ENCODE measurements around the gene VANGL1. TPM values are rescaled to one million over a fixed set of nuclear protein-coding genes. Genes with fewer than 3 reads are reported as not detected.

VANGL1 gene
- total and polyA plus RNA-seq, 3 experiments from 2014 or later: 3.0 to 3.3 (median 3.2) TPM

DNA sequence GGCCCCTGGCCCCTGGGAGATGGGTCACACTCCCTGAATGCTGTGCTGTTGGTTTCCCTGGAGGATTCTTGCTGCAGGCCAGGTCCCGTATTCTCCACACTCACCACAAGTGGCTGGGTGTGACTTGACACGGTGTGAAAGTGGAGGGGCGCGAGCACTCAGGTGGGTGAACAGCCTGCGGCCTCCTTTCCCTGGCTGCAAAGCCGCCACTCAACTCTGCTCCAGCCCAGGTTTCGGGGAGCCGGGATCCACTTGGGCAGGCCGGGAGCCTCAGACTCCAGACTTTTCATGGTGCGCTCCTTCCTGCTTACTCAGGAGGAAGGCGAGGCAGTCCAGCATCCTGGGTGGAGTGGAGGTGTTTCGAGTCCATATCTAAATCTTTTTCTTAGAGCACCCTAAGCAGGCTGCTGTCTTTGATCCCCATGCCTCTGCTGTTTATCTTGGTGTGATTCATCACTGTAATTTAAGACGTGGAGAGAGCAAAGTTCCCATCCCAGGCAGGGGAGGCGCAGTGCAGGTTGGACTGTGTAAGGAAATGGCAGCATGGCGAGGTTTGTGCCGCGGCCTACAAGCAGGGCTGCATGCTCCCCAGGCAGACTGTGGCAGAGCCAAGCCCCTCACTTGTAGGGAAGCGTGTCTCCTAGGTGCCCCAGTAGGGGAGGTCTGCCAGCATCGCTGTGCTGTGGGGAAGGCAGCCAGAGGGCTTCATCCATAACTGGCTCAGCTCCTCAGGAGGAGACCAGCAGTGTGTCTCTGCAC lies 29.6 kb downstream of the VANGL1 start:
- no peak for DNase-seq
- POLR2A ChIA-PET: no interaction called here
- Histone ChIP-seq H3K27ac (ENCODE audit: low read depth, low read length) (no peak overlapping the region), H3K9me3 (ENCODE audit: low read length) (no peaks in the 10 kb centered on the region), H3K4me3 (ENCODE audit: low read length) (no peak overlapping the region), H3K27me3 (ENCODE audit: insufficient read depth, low read length, poor library complexity, severe bottlenecking) (no peaks in the 10 kb centered on the region), H3K36me3 (ENCODE audit: insufficient read depth, low read length) (no peaks in the 10 kb centered on the region), H3K4me1 (ENCODE audit: insufficient read depth, low read length) (no peaks in the 10 kb centered on the region)
- Mint-ChIP-seq H3K36me3 (peaks cover 0 to 6% (median 0%) of the 10 kb centered on the region in 3 donors), H3K4me3 (no peak overlapping the region), H3K27ac (peak overlapping the region in 1 of 8 donors; percentile 33), H3K9me3 (no peaks in the 10 kb centered on the region), H3K4me1 (peaks cover 0 to 6% (median 0%) of the 10 kb centered on the region in 3 donors), H3K27me3 (peaks cover 0 to 3% of the 10 kb centered on the region in 2 donors)
- CTCF ChIA-PET: interaction anchor here (1.3 kb wide), 1 partner anchor 11 kb away, joined by 4 read pairs; no protein-coding TSS in a partner anchor

DNA sequence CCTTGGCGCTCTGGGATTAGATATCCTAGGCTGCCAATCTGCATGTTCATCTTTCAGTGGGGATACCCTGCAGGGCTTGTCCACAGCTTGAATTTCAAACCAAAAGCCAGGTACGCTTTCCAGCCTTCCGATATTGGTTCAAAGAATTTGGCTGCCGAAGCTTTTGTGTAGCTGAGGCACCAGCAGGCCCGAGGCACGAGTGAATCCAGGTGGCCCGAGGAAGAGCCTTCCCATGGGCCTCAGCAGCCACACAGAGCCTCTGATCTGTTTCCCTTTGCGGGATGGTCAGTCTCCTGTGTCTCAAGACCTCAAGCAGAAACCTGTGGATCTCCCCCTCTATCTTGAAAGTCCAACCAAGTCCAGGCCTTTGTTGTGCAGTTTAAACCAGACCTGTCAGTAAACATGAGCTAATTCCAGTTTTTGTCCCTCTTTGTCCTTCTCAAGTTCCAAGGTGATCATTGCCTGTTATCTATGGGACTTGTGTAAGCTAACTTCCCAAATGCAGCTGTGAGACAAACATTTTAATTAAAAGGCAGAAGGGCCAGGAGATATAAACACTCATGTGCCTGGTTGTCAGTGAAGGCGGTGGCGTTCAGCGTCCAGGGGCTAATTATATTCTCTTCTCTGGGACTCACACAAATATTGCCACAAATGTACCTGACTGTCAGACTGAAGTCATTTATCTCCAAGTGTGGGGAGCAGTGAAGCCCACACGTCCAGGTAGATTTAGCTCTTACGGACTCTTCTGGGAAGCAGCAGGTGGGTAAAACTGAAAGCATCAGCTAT lies 30.6 kb downstream of the VANGL1 start:
- H3K27ac Mint-ChIP-seq: peak overlapping the region in 1 of 8 donors; percentile 85
- Histone ChIP-seq H3K4me1 (ENCODE audit: insufficient read depth, low read length) (no peaks in the 10 kb centered on the region), H3K4me3 (ENCODE audit: low read length) (no peak overlapping the region), H3K27me3 (ENCODE audit: insufficient read depth, low read length, poor library complexity, severe bottlenecking) (no peaks in the 10 kb centered on the region), H3K36me3 (ENCODE audit: insufficient read depth, low read length) (no peaks in the 10 kb centered on the region), H3K27ac (ENCODE audit: low read depth, low read length) (no peak overlapping the region), H3K9me3 (ENCODE audit: low read length) (no peaks in the 10 kb centered on the region)
- H3K4me3 Mint-ChIP-seq: no peak overlapping the region
- peaks cover 0 to 4% (median 0%) of the 10 kb centered on the region in 3 donors for H3K36me3 Mint-ChIP-seq
- no peak for DNase-seq
- ChIA-PET CTCF (interaction anchor here (1.3 kb wide), 1 partner anchor 12 kb away, joined by 4 read pairs; no protein-coding TSS in a partner anchor), POLR2A (no interaction called here)
- H3K27me3 Mint-ChIP-seq: no peaks in the 10 kb centered on the region
- no peaks in the 10 kb centered on the region for H3K9me3 Mint-ChIP-seq
- peaks cover 0 to 11% (median 3%) of the 10 kb centered on the region in 3 donors for H3K4me1 Mint-ChIP-seq

DNA sequence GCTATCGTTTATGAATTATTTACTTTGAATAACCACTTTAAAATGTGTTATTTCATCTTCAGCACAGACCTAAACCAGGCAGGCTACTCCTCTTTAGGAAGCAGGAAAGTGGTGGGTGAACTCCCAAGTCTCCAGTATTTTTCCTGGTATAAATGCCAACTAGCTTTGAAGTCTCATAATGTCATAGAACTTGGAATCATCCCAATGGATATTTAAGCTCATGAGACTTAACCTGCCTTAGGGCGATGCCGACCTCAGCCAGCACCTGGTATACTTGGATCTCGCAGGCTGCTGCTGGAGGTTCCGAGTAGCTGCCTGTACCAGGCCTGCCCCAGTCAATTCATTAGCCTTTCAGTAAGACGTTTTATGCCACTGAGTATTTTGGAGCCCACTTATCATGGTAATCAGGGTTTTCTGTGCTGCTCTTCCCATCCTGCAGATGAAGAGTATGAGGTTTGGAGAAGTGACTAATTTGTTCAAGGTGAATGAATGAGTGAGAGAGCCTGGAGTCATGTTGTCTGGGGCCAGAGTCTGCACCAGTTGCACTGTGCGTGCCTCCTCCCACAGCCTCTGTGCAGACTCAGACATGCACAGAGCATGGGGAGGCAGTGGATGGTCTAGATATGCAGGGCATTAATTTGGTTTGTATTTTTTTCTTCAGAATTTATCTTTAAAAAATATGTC lies 34.9 kb downstream of the VANGL1 start:
- POLR2A ChIA-PET: no interaction called here
- no peaks in the 10 kb centered on the region for H3K9me3 ChIP-seq (ENCODE audit: low read length)
- Mint-ChIP-seq H3K27me3 (no peaks in the 10 kb centered on the region), H3K9me3 (no peaks in the 10 kb centered on the region), H3K4me1 (peaks cover 0 to 5% (median 3%) of the 10 kb centered on the region in 3 donors), H3K4me3 (no peak overlapping the region), H3K36me3 (peaks cover 0 to 4% (median 0%) of the 10 kb centered on the region in 3 donors), H3K27ac (peak overlapping the region in 1 of 8 donors; percentile 62)
- no peak overlapping the region for H3K27ac ChIP-seq (ENCODE audit: low read depth, low read length)
- CTCF ChIA-PET: no interaction called here
- no peaks in the 10 kb centered on the region for H3K4me1 ChIP-seq (ENCODE audit: insufficient read depth, low read length)
- H3K36me3 ChIP-seq (ENCODE audit: insufficient read depth, low read length): no peaks in the 10 kb centered on the region
- H3K27me3 ChIP-seq (ENCODE audit: insufficient read depth, low read length, poor library complexity, severe bottlenecking): no peaks in the 10 kb centered on the region
- H3K4me3 ChIP-seq (ENCODE audit: low read length): no peak overlapping the region
- DNase-seq: no peak

GRCh38 chr1:115677182-115677555 lies 35.4 kb downstream of the VANGL1 start:
- peaks cover 4% of the 10 kb centered on the region for H3K36me3 ChIP-seq (ENCODE audit: insufficient read depth, low read length)
- no peaks in the 10 kb centered on the region for H3K9me3 Mint-ChIP-seq
- no peaks in the 10 kb centered on the region for H3K27me3 Mint-ChIP-seq
- no peaks in the 10 kb centered on the region for H3K27me3 ChIP-seq (ENCODE audit: insufficient read depth, low read length, poor library complexity, severe bottlenecking)
- H3K4me3 ChIP-seq (ENCODE audit: low read length): no peak overlapping the region
- ChIA-PET CTCF (no interaction called here), POLR2A (no interaction called here)
- H3K36me3 Mint-ChIP-seq: peaks cover 0 to 4% (median 0%) of the 10 kb centered on the region in 3 donors
- H3K27ac ChIP-seq (ENCODE audit: low read depth, low read length): no peak overlapping the region
- H3K27ac Mint-ChIP-seq: peak overlapping the region in 1 of 8 donors; percentile 16
- peaks cover 0 to 5% (median 3%) of the 10 kb centered on the region in 3 donors for H3K4me1 Mint-ChIP-seq
- no peak overlapping the region for H3K4me3 Mint-ChIP-seq
- no peak for DNase-seq
- no peaks in the 10 kb centered on the region for H3K9me3 ChIP-seq (ENCODE audit: low read length)
- no peaks in the 10 kb centered on the region for H3K4me1 ChIP-seq (ENCODE audit: insufficient read depth, low read length)

DNA sequence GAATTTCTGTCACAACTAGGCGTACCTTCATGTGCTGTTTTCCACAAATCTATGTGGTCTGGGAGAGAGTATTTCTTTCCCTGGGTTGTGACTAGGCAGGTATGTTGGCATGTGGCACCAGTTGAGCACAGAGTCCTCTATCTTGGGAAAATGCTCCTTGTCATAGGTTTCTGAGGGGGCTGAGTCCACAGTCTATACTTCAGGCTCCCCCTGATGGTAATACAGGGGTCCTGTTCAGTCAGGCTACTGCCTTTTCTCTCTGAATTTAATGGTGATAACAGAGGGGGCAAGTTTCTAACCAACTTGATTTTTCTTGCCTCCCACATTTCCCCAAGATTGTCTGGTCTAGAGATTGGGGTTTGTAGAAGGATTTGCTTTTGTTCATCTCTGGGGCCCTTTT lies 35.8 kb downstream of the VANGL1 start:
- Histone ChIP-seq H3K9me3 (ENCODE audit: low read length) (no peaks in the 10 kb centered on the region), H3K4me1 (ENCODE audit: insufficient read depth, low read length) (no peaks in the 10 kb centered on the region), H3K27ac (ENCODE audit: low read depth, low read length) (no peak overlapping the region), H3K4me3 (ENCODE audit: low read length) (no peak overlapping the region), H3K36me3 (ENCODE audit: insufficient read depth, low read length) (peaks cover 6% of the 10 kb centered on the region), H3K27me3 (ENCODE audit: insufficient read depth, low read length, poor library complexity, severe bottlenecking) (no peaks in the 10 kb centered on the region)
- DNase-seq: no peak
- no peak overlapping the region for H3K4me3 Mint-ChIP-seq
- ChIA-PET POLR2A (no interaction called here), CTCF (no interaction called here)
- no peak overlapping the region for H3K27ac Mint-ChIP-seq
- H3K9me3 Mint-ChIP-seq: no peaks in the 10 kb centered on the region
- H3K36me3 Mint-ChIP-seq: peaks cover 0 to 4% (median 0%) of the 10 kb centered on the region in 3 donors
- H3K27me3 Mint-ChIP-seq: no peaks in the 10 kb centered on the region
- H3K4me1 Mint-ChIP-seq: peaks cover 0 to 5% (median 3%) of the 10 kb centered on the region in 3 donors

DNA sequence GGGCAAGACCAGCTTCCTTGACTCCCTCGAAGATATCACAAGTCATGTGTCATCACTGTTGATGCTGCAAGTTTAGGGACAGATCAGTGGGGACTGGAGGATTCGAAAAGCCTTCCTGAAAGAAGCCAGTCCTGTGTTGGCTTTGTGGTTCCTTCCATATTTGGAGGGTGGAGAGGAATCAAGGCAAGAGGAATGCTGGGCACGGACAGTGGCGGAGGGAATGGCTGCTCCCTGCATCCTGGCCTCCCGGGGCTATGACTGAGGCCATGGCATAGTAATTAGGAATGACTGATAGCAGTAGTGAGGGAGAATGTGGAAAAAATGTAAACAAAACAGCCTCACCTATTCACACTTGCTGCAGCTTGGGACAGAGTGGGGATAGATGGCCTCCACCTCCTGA lies 36.4 kb downstream of the VANGL1 start:
- no peak for DNase-seq
- H3K27me3 ChIP-seq (ENCODE audit: insufficient read depth, low read length, poor library complexity, severe bottlenecking): no peaks in the 10 kb centered on the region
- H3K9me3 ChIP-seq (ENCODE audit: low read length): no peaks in the 10 kb centered on the region
- Mint-ChIP-seq H3K4me3 (no peak overlapping the region), H3K4me1 (peaks cover 0 to 5% (median 3%) of the 10 kb centered on the region in 3 donors), H3K27me3 (no peaks in the 10 kb centered on the region), H3K27ac (peak overlapping the region in 1 of 8 donors; percentile 51), H3K36me3 (peaks cover 0 to 4% (median 0%) of the 10 kb centered on the region in 3 donors), H3K9me3 (no peaks in the 10 kb centered on the region)
- no peak overlapping the region for H3K27ac ChIP-seq (ENCODE audit: low read depth, low read length)
- no peaks in the 10 kb centered on the region for H3K4me1 ChIP-seq (ENCODE audit: insufficient read depth, low read length)
- no peak overlapping the region for H3K4me3 ChIP-seq (ENCODE audit: low read length)
- H3K36me3 ChIP-seq (ENCODE audit: insufficient read depth, low read length): peaks cover 6% of the 10 kb centered on the region
- ChIA-PET CTCF (no interaction called here), POLR2A (no interaction called here)

DNA sequence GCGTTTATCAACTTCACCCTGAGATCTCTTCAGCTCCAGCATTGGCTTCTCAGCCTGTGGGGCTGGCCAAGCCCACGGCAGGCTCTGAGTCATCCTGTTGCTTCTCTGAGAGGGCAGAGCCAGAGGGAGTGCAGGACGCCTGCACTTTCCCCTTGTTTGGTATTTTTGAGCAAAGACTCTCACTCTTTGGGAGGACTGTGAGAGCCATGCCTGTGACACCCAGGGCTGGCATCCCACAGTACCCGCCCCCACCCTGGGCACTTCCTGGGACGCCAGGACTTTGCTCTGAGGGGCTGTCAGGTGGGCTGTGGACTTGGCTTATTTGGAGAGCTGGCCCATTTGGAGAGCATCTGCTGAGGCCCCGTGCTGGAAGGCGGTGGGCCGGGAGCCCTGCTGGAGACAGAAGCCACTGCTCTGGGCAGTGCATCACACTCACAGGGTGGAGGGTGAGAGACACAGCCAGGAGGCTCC lies 37.4 kb downstream of the VANGL1 start:
- ChIA-PET CTCF (no interaction called here), POLR2A (no interaction called here)
- DNase-seq: no peak
- no peak overlapping the region for H3K4me3 Mint-ChIP-seq
- H3K27me3 ChIP-seq (ENCODE audit: insufficient read depth, low read length, poor library complexity, severe bottlenecking): no peaks in the 10 kb centered on the region
- no peak overlapping the region for H3K27ac ChIP-seq (ENCODE audit: low read depth, low read length)
- peaks cover 0 to 4% (median 3%) of the 10 kb centered on the region in 3 donors for H3K36me3 Mint-ChIP-seq
- no peaks in the 10 kb centered on the region for H3K9me3 Mint-ChIP-seq
- peaks cover 0 to 5% (median 3%) of the 10 kb centered on the region in 3 donors for H3K4me1 Mint-ChIP-seq
- no peaks in the 10 kb centered on the region for H3K4me1 ChIP-seq (ENCODE audit: insufficient read depth, low read length)
- no peaks in the 10 kb centered on the region for H3K9me3 ChIP-seq (ENCODE audit: low read length)
- no peak overlapping the region for H3K4me3 ChIP-seq (ENCODE audit: low read length)
- no peak overlapping the region for H3K27ac Mint-ChIP-seq
- H3K36me3 ChIP-seq (ENCODE audit: insufficient read depth, low read length): peaks cover 6% of the 10 kb centered on the region
- H3K27me3 Mint-ChIP-seq: no peaks in the 10 kb centered on the region

GRCh38 chr1:115680730-115681111 lies 39.0 kb downstream of the VANGL1 start:
- Histone ChIP-seq H3K4me3 (ENCODE audit: low read length) (no peak overlapping the region), H3K9me3 (ENCODE audit: low read length) (no peaks in the 10 kb centered on the region), H3K27ac (ENCODE audit: low read depth, low read length) (no peak overlapping the region), H3K27me3 (ENCODE audit: insufficient read depth, low read length, poor library complexity, severe bottlenecking) (no peaks in the 10 kb centered on the region), H3K36me3 (ENCODE audit: insufficient read depth, low read length) (peaks cover 6% of the 10 kb centered on the region), H3K4me1 (ENCODE audit: insufficient read depth, low read length) (no peaks in the 10 kb centered on the region)
- H3K4me3 Mint-ChIP-seq: no peak overlapping the region
- no peaks in the 10 kb centered on the region for H3K27me3 Mint-ChIP-seq
- peaks cover 0 to 7% (median 2%) of the 10 kb centered on the region in 3 donors for H3K36me3 Mint-ChIP-seq
- no peak overlapping the region for H3K27ac Mint-ChIP-seq
- CTCF ChIA-PET: no interaction called here
- POLR2A ChIA-PET: no interaction called here
- H3K9me3 Mint-ChIP-seq: no peaks in the 10 kb centered on the region
- DNase-seq: no peak
- peaks cover 0 to 5% (median 3%) of the 10 kb centered on the region in 3 donors for H3K4me1 Mint-ChIP-seq
